Sigmoid colon (tissue), 7 donors: ENCODE measurements around the gene FBXL13. TPM values are rescaled to one million over a fixed set of nuclear protein-coding genes. Genes with fewer than 3 reads are reported as not detected.

Source experiments
- DNase-seq: peaks from one replicate; pipeline ENCODE4 v3.0.0-alpha.2; 2019
- H3K27ac ChIP-seq, 4 donors: fragments of 200-600 bp; sonication (generic); one replicate each; pipeline ENCODE4 v1.5.1; 2016 to 2019; ENCODE audit warnings: mild to moderate bottlenecking in 1 of 4
- H3K27me3 ChIP-seq, 3 donors: fragments of 200-600 bp; sonication (generic); one replicate each; pipeline ENCODE4 v1.5.1; 2019; ENCODE audit warnings: mild to moderate bottlenecking in 1 of 3
- H3K36me3 ChIP-seq, 4 donors: fragments of 200-600 bp; sonication (generic); one replicate each; pipeline ENCODE4 v1.5.1; 2016 to 2019
- H3K4me1 ChIP-seq, 4 donors: fragments of 200-600 bp; sonication (generic); one replicate each; pipeline ENCODE4 v1.5.1; 2017 to 2019
- H3K4me3 ChIP-seq, 4 donors: fragments of 200-600 bp; sonication (generic); one replicate each; pipeline ENCODE4 v1.5.1; 2017 to 2019; ENCODE audit warnings: mild to moderate bottlenecking in 2 of 4, moderate library complexity in 1 of 4
- H3K9me3 ChIP-seq, 4 donors: fragments of 200-600 bp in 3 of 4; sonication (generic) in 3 of 4; one replicate each; pipeline versions ENCODE4 v1.5.1 to v1.6.1; 2013 to 2019
- EP300 ChIP-seq, 4 donors: sonication (generic); formaldehyde crosslinking; IDR thresholded peaks; one replicate each; pipeline ENCODE4 v1.6.1; 2017; ENCODE audit warnings: antibody characterized with exemption in 4 of 4
- POLR2A ChIP-seq, 2 donors: fragments of 450-650 bp; IDR thresholded peaks; one replicate each; pipeline ENCODE4 v1.6.1; 2016; ENCODE audit warnings: antibody characterized with exemption in 2 of 2, mild to moderate bottlenecking in 2 of 2, moderate library complexity in 2 of 2
- POLR2AphosphoS5 ChIP-seq, 4 donors: sonication (generic); formaldehyde crosslinking; IDR thresholded peaks; one replicate each; pipeline ENCODE4 v1.6.1; 2017; ENCODE audit warnings: antibody characterized with exemption in 4 of 4
- WGBS, 2 donors: extraction: QIAGEN DNeasy Blood & Tissue Kit; methylation state at CpG; one replicate each; pipeline ENCODE4 v1.1.7; 2013; 5-methylcytosine and 5-hydroxymethylcytosine counted together
- intact Hi-C: fragments of 100-400 bp; cut with DNase I; formaldehyde crosslinking; loops from one replicate; pipeline ENCODE4 v1.15.1; 2023
- polyA plus RNA-seq, 3 donors: library from polyadenylated mRNA; stranded (reverse); fragments of 200-250 nt; gene quantifications; one replicate each; pipeline ENCODE4 v1.2.3, GENCODE V29; 2013
- total RNA-seq, 4 donors: library from RNA; depleted of rRNA; stranded (reverse); fragments of >200 nt; gene quantifications; one replicate each; pipeline ENCODE4 v1.1.0, GENCODE V29; 2016
- TF ChIP-seq, protein P1 (sequence below), 4 experiments: fragments of 450-650 bp in 3 of 4; fragments of 200-600 bp in 1 of 4; IDR thresholded peaks; one replicate each; pipeline ENCODE4 v1.5.1; 2016 to 2019; ENCODE audit warnings: antibody characterized with exemption in 4 of 4, mild to moderate bottlenecking in 3 of 4, moderate library complexity in 2 of 4
- donor health status: healthy with polysubstance abuse.
- donor health status: Bipolar disorder and iron deficiency.
- donor health status: healthy.

FBXL13 gene
- total and polyA plus RNA-seq, 7 donors, result 0.38 to 3.3 (median 2.5) TPM; not detected in 2

DNA sequence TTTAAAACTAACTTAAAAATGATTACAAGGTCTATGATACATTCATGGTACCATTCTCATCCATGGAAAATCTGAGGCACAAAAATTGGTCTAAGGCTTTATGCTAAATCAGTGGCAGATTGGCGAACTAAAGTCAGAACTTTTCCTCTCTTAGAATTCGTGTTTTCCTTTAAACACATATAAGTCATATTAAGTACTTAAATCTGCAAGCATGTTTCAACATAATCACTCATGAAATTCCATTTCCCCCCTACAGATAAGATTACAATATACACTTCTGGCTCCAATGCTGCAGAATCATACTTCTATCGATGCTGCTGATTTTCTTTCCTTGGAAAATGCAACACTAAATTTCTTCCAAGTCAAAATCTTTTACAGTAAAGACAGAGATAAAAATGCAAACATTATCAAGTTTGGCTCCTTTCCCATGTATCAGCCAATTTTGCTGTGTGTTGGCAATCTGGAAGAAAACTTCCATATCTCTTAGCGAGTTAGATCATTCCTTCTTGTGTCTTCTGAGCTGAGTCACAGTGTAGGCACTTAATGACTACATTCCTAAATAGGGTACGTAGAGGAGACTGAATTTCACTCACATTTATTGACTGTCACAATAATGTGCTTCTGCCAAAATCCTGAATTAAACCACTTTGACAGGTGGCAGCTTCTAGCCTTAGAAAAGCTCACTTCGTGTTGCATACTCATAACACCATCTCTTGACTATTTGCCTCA is 238.2 kb downstream of the FBXL13 start:
- intact Hi-C loops, result no loop called here
- peak overlapping the region in 1 of 4 donors; percentile 1 for H3K27ac ChIP-seq

DNA sequence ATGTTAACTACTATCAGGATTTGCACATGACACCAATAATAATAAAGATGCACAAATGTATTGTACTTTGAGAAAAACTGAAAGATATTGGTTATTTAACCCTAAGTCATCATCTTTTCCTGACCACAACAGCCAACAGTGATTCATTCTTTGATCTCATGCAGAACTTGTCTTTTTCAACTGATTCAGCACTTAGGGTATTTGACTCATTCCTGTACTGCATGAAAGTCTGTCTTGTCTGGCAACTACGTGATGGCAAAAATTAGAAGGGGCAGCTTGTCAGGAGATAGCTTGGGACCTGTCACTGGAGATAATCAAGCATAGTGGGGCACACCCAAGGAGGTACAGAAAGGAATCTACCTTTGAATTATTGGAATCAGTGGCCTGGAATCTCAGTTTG is 239.6 kb downstream of the FBXL13 start:
- H3K27ac ChIP-seq, result no peak overlapping the region
- intact Hi-C loops, result no loop called here

More for the DNA sequence above, 238.2 kb downstream of the FBXL13 start:
- no peak for DNase-seq
- TF ChIP-seq POLR2AphosphoS5 (IDR thresholded peaks at IDR 0.05) (no peak), EP300 (IDR thresholded peaks at IDR 0.05) (no peak), POLR2A (IDR thresholded peaks at IDR 0.05) (no peak)
- TF ChIP-seq, protein P1, sequence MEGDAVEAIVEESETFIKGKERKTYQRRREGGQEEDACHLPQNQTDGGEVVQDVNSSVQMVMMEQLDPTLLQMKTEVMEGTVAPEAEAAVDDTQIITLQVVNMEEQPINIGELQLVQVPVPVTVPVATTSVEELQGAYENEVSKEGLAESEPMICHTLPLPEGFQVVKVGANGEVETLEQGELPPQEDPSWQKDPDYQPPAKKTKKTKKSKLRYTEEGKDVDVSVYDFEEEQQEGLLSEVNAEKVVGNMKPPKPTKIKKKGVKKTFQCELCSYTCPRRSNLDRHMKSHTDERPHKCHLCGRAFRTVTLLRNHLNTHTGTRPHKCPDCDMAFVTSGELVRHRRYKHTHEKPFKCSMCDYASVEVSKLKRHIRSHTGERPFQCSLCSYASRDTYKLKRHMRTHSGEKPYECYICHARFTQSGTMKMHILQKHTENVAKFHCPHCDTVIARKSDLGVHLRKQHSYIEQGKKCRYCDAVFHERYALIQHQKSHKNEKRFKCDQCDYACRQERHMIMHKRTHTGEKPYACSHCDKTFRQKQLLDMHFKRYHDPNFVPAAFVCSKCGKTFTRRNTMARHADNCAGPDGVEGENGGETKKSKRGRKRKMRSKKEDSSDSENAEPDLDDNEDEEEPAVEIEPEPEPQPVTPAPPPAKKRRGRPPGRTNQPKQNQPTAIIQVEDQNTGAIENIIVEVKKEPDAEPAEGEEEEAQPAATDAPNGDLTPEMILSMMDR (IDR thresholded peaks at IDR 0.05), result no peak
- Histone ChIP-seq H3K36me3 (peaks cover 0 to 5% (median 0%) of the 10 kb centered on the region in 4 donors), H3K4me3 (no peak overlapping the region), H3K9me3 (no peaks in the 10 kb centered on the region), H3K27me3 (no peaks in the 10 kb centered on the region), H3K4me1 (no peaks in the 10 kb centered on the region)
- 82 to 88% methylated on average over 6 of the region's 6 CpGs for WGBS, 2 donors

GRCh38 chr7:102834466-102834865 is 240.1 kb downstream of the FBXL13 start:
- Histone ChIP-seq H3K4me3 (no peak overlapping the region), H3K9me3 (no peaks in the 10 kb centered on the region), H3K4me1 (no peaks in the 10 kb centered on the region), H3K27ac (no peak overlapping the region), H3K27me3 (no peaks in the 10 kb centered on the region), H3K36me3 (peaks cover 0 to 16% (median under 1%) of the 10 kb centered on the region in 4 donors)
- WGBS, 2 donors, result 78 to 91% methylated on average over 1 of the region's 1 CpG
- intact Hi-C loops, result no loop called here
- no peak for DNase-seq
- TF ChIP-seq POLR2AphosphoS5 (IDR thresholded peaks at IDR 0.05), result no peak
- TF ChIP-seq EP300 (IDR thresholded peaks at IDR 0.05), result no peak

More for the DNA sequence above, 239.6 kb downstream of the FBXL13 start:
- no peaks in the 10 kb centered on the region for H3K9me3 ChIP-seq
- H3K4me3 ChIP-seq, result no peak overlapping the region
- 64 to 85% methylated on average over 1 of the region's 1 CpG for WGBS, 2 donors
- DNase-seq, result no peak
- H3K4me1 ChIP-seq, result no peaks in the 10 kb centered on the region
- H3K36me3 ChIP-seq, result peaks cover 0 to 12% (median 0%) of the 10 kb centered on the region in 4 donors
- no peaks in the 10 kb centered on the region for H3K27me3 ChIP-seq
- TF ChIP-seq, protein P1 (IDR thresholded peaks at IDR 0.05), result no peak
- no peak for TF ChIP-seq POLR2AphosphoS5 (IDR thresholded peaks at IDR 0.05)
- no peak for TF ChIP-seq POLR2A (IDR thresholded peaks at IDR 0.05)
- no peak for TF ChIP-seq EP300 (IDR thresholded peaks at IDR 0.05)

DNA sequence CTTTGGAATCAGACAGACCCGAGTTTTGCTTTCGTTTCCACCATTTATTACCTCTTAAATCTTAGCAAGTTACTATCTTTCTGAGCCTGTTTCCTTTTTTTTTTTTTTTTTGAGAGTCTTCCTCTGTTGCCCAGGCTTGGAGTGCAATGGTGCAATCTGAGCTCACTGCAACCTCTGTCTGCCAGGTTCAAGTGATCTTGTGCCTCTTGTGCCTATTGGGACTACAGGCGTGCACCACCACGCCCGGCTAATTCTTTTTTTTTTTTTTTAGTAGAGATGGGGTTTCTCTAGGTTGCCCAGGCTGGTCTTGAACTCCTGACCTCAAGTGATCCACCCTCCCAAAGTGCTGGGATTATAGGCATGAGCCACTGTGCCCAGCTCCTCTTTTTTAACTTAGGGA is 241.3 kb downstream of the FBXL13 start:
- WGBS, 2 donors, result 62 to 81% methylated on average over 5 of the region's 5 CpGs
- no peak overlapping the region for H3K27ac ChIP-seq
- H3K4me1 ChIP-seq, result no peaks in the 10 kb centered on the region
- H3K36me3 ChIP-seq, result peaks cover 0 to 24% (median 3%) of the 10 kb centered on the region in 4 donors
- no peaks in the 10 kb centered on the region for H3K9me3 ChIP-seq
- no peaks in the 10 kb centered on the region for H3K27me3 ChIP-seq
- H3K4me3 ChIP-seq, result no peak overlapping the region
- intact Hi-C loops, result no loop called here
- TF ChIP-seq, protein P1 (IDR thresholded peaks at IDR 0.05), result no peak
- TF ChIP-seq POLR2A (IDR thresholded peaks at IDR 0.05) (no peak), POLR2AphosphoS5 (IDR thresholded peaks at IDR 0.05) (no peak), EP300 (IDR thresholded peaks at IDR 0.05) (no peak)
- no peak for DNase-seq

DNA sequence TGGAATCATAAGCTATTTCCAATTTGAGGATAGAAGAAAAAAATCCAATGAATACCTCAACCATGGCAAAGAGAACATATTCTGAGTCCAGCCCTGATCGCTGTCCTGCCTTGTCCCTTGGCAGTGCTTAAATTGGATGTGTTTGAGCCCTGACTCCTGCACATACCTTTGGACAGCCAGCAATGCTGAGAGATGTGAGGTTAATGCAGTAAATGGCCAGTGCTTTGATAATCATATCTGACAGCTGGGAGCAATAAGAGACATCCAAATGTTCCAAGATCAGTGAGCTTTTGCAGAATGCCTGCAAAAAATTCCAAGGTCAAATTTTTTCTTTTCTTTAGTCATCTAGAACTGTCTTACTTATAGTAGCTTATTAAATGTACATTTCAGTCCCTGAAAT is 241.9 kb downstream of the FBXL13 start:
- Histone ChIP-seq H3K27me3 (no peaks in the 10 kb centered on the region), H3K27ac (no peak overlapping the region), H3K36me3 (peaks cover 0 to 24% (median 3%) of the 10 kb centered on the region in 4 donors), H3K4me1 (no peaks in the 10 kb centered on the region), H3K4me3 (no peak overlapping the region), H3K9me3 (no peaks in the 10 kb centered on the region)
- no peak for TF ChIP-seq POLR2A (IDR thresholded peaks at IDR 0.05)
- TF ChIP-seq EP300 (IDR thresholded peaks at IDR 0.05), result no peak
- TF ChIP-seq, protein P1 (IDR thresholded peaks at IDR 0.05), result no peak
- TF ChIP-seq POLR2AphosphoS5 (IDR thresholded peaks at IDR 0.05), result no peak
- WGBS, 2 donors, result 86 to 98% methylated on average over 1 of the region's 1 CpG
- no peak for DNase-seq
- intact Hi-C loops, result no loop called here
